ENCODE results near the gene TIMM50. TPM values are rescaled to one million over a fixed set of nuclear protein-coding genes. Genes with fewer than 3 reads are reported as not detected.

Gene TIMM50
- total RNA-seq, 4 donors from 2014 or later, result 21.7 to 54.0 (median 33.5) TPM

- intact Hi-C loops (cut with DNase I; ENCODE audit: low total_unique reads) (loop anchor here (10.0 kb wide), 1 partner anchor 64 kb away; the partner anchor contains the start of gene EID2B), in situ Hi-C loops (cut with MboI; ENCODE audit: low pct_ligation_motif_present in 1 of 4, low pct_unique_long_range_greater_than_20kb in 1 of 4, low sequenced_read_pairs in 3 of 4) (no loop called here)
- Histone ChIP-seq H3K4me1 (no peaks in the 10 kb centered on the region), H3K27me3 (no peaks in the 10 kb centered on the region), H3K9me3 (no peaks in the 10 kb centered on the region), H3K27ac (no peak overlapping the region), H3K36me3 (peaks cover 0 to 76% (median 35%) of the 10 kb centered on the region in 4 donors), H3K4me3 (no peak overlapping the region)
- TF ChIP-seq EP300 (IDR thresholded peaks at IDR 0.05; ENCODE audit: low read depth) (no peak), CTCF (IDR thresholded peaks at IDR 0.05) (no peak), POLR2AphosphoS5 (IDR thresholded peaks at IDR 0.05) (no peak), POLR2A (IDR thresholded peaks at IDR 0.05) (no peak)
- DNase-seq, result no peak
- WGBS, 2 donors (ENCODE audit: low coverage in 1 of 2), result 84 to 100% methylated on average over 1 to 7 of the region's 7 CpGs
Measured at GRCh38 chr19:39470724-39471339, 9.8 kb upstream of the TIMM50 start.

- no peaks in the 10 kb centered on the region for H3K4me1 ChIP-seq
- no peaks in the 10 kb centered on the region for H3K27me3 ChIP-seq
- 73 to 100% methylated on average over 2 to 8 of the region's 8 CpGs for WGBS, 2 donors (ENCODE audit: low coverage in 1 of 2)
- H3K4me3 ChIP-seq, result no peak overlapping the region
- intact Hi-C loops (cut with DNase I; ENCODE audit: low total_unique reads), result loop anchor here (10.0 kb wide), 1 partner anchor 63 kb away; the partner anchor contains the start of gene EID2B
- peaks cover 0 to 67% (median 33%) of the 10 kb centered on the region in 4 donors for H3K36me3 ChIP-seq
- no peaks in the 10 kb centered on the region for H3K9me3 ChIP-seq
- in situ Hi-C loops (cut with MboI; ENCODE audit: low pct_ligation_motif_present in 1 of 4, low pct_unique_long_range_greater_than_20kb in 1 of 4, low sequenced_read_pairs in 3 of 4), result no loop called here
- no peak overlapping the region for H3K27ac ChIP-seq
- TF ChIP-seq POLR2AphosphoS5 (IDR thresholded peaks at IDR 0.05) (no peak), POLR2A (IDR thresholded peaks at IDR 0.05) (no peak), CTCF (IDR thresholded peaks at IDR 0.05) (no peak), EP300 (IDR thresholded peaks at IDR 0.05; ENCODE audit: low read depth) (no peak)
- no peak for DNase-seq
Measured at GRCh38 chr19:39471756-39472536, 8.7 kb upstream of the TIMM50 start.

GRCh38 chr19:39472746-39473442, 7.7 kb upstream of the TIMM50 start:
- Histone ChIP-seq H3K36me3 (peaks cover 0 to 64% (median 30%) of the 10 kb centered on the region in 4 donors), H3K27me3 (no peaks in the 10 kb centered on the region), H3K27ac (no peak overlapping the region), H3K4me1 (no peaks in the 10 kb centered on the region), H3K4me3 (no peak overlapping the region), H3K9me3 (no peaks in the 10 kb centered on the region)
- in situ Hi-C loops (cut with MboI; ENCODE audit: low pct_ligation_motif_present in 1 of 4, low pct_unique_long_range_greater_than_20kb in 1 of 4, low sequenced_read_pairs in 3 of 4), result no loop called here
- no peak for DNase-seq
- 94% methylated on average over 18 of the region's 32 CpGs; no CpG with 5 or more reads in 1 of the 2 donors for WGBS, 2 donors (ENCODE audit: low coverage in 1 of 2)
- intact Hi-C loops (cut with DNase I; ENCODE audit: low total_unique reads), result loop anchor here (10.0 kb wide), 1 partner anchor 62 kb away; the partner anchor contains the start of gene EID2B
- TF ChIP-seq CTCF (IDR thresholded peaks at IDR 0.05) (no peak), POLR2AphosphoS5 (IDR thresholded peaks at IDR 0.05) (no peak), POLR2A (IDR thresholded peaks at IDR 0.05) (no peak), EP300 (IDR thresholded peaks at IDR 0.05; ENCODE audit: low read depth) (no peak)
